ENCODE measurements around the gene SGSM1.

The SGSM1 gene

DNA sequence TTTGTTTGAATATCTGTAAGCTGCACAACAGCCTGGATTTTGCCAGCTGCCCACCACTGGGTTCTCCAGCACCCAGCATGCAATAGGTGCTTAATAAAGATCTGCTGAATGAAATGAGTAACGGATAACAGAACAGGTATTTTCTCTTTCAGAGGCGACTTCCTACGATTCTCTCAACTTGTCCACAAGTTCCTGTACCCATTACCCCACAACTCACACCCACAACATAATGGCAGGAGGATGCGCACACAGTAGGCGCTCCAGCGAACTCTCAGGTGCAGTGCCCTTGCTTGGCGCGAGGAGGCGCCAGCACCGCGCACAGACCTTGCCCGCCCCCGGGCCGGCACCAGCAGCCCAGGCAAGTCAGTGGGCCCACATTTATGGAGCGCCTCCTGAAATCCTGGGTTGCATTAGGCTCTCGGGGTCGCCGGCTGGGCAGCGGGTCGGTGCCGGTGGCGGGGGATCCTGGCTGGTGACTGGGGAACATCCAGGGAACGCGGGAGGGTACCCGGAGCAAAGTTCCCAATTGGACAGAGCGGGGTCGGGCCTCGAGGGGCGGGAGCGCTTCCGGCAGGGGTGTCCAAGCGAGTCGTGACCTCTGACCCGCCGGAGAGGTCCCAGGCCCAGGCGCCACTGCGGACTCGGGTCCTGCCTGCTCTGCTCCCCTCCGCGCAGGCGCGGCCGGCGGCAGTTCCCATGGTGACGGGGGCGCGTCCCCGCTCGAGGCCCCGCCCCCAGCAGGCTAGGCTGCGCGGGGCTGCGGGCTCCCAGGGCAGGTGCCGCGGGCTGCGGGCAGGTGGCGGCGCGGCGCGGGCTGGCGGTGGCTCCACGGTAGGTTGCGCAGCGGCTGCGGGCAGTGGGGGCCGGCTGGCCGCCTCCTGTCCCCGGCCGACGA is 146.2 kb downstream of the SGSM1 start, which contains the start of gene KIAA1671:
KIAA1671 (plus strand) TSS at position 775 of the 895 bp plus-strand sequence. CDS start 75,284 bp downstream, outside the sequence.
- TF ChIP-seq CTCF (IDR thresholded peaks at IDR 0.05; ENCODE audit: low read depth, low read length): peak; percentile 41

GRCh38 chr22:24952837-24953383 is 146.9 kb downstream of the SGSM1 start:
- TF ChIP-seq CTCF (IDR thresholded peaks at IDR 0.05; ENCODE audit: low read depth, low read length): no peak
- H3K4me3 ChIP-seq (ENCODE audit: low read depth, low read length): no peak overlapping the region

More for the DNA sequence above, 146.2 kb downstream of the SGSM1 start, which contains the start of gene KIAA1671:
- peak within 1 kb of the TSS; percentile 29; the same call in 1 of the 2 replicates for H3K4me3 ChIP-seq (ENCODE audit: low read depth, low read length)

GRCh38 chr22:24953384-24954113 is 147.5 kb downstream of the SGSM1 start:
- TF ChIP-seq CTCF (IDR thresholded peaks at IDR 0.05; ENCODE audit: low read depth, low read length): no peak
- H3K4me3 ChIP-seq (ENCODE audit: low read depth, low read length): no peak overlapping the region

- no peak for TF ChIP-seq CTCF (IDR thresholded peaks at IDR 0.05; ENCODE audit: low read depth, low read length)
- H3K4me3 ChIP-seq (ENCODE audit: low read depth, low read length): no peak overlapping the region
Measured at GRCh38 chr22:24954114-24954463, 148.1 kb downstream of the SGSM1 start.

GRCh38 chr22:24954856-24955255 is 148.8 kb downstream of the SGSM1 start:
- H3K4me3 ChIP-seq (ENCODE audit: low read depth, low read length): no peak overlapping the region
- no peak for TF ChIP-seq CTCF (IDR thresholded peaks at IDR 0.05; ENCODE audit: low read depth, low read length)

- no peak overlapping the region for H3K4me3 ChIP-seq (ENCODE audit: low read depth, low read length)
- no peak for TF ChIP-seq CTCF (IDR thresholded peaks at IDR 0.05; ENCODE audit: low read depth, low read length)
Measured at GRCh38 chr22:24957043-24957442, 151.0 kb downstream of the SGSM1 start.
